Measurements from ENCODE around the gene ASCL5.

DNA sequence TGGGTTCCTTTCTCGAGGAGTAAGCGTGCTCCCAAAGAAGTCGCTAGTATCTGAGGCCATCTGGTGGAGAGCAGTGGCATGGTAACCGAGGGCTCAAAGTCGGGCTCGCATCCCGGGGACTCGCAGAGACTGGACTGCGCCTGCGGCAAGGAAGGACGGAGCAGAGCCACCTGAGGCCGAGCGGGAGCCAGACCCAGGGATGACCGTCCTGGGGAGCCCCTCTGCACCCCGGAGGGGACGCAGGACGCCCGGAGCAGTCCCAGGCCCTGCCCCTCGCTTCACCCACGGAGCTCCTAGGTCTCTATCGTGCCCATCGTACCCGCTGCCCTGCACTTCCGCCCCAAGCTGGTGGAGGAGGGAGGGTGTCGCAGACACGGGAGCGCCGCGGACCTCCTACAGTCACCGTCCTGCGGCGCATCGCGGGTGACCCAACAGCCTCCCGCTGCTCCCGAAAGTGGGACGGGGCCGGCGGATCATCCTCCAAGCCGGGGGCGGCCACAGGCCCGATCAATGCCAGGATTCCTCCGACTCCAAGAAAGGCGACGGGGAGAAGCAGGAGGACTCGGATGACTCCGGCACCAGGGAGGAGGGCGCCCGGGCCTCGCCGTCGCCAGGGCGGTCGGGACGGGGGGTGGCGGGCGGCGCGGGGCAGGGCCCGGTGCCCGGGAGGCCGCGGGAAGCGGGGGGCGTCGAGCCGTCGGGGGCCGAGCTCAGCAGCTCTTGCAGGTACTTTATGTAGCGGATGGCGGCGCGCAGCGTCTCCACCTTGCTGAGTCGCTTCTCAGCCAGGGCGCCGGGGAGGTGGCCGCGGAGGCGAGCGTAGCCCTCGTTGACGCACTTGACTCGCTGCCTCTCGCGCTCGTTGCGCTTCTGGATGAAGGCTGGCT is 12.5 kb downstream of the ASCL5 start:
- TF ChIP-seq CTCF (IDR thresholded peaks at IDR 0.05) (peak in 2 of 3 donors; percentile 10 to 49), POLR2A (IDR thresholded peaks at IDR 0.05) (no peak)
